AG08395 (cell line): ENCODE data around the gene RELT.

Source experiments
- DNase-seq: peaks from one replicate; pipeline ENCODE4 v3.0.0; 2012; ENCODE audit warnings: mixed read lengths, low spot score

RELT gene

GRCh38 chr11:73404506-73405145 is 28.4 kb downstream of the RELT start:
- DNase-seq = no peak

- no peak for DNase-seq
Observed at GRCh38 chr11:73405146-73405510, 28.9 kb downstream of the RELT start.

DNA sequence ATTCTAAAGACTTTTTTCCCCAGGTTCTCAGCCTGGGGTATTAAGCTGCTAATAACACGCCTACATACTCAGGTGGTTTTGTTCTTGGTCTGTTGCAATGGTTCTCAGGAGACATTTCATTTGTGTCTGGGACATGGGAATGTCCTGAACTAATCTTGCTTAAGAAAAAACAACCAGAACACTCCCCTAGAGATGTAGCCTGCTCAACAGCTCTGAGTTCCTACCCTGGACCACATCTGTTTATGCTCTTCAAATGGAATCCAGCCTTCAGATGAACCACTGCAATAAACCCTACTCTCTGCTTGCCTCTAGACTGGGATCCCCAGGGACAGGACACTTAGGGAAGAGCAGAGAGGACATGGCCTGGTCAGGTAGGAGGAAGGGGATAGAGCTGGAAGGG is 29.9 kb downstream of the RELT start:
- no peak for DNase-seq

GRCh38 chr11:73406619-73407018 is 30.4 kb downstream of the RELT start:
- DNase-seq = no peak

GRCh38 chr11:73409431-73409830 is 33.2 kb downstream of the RELT start:
- no peak for DNase-seq

GRCh38 chr11:73410627-73411026 is 34.4 kb downstream of the RELT start:
- no peak for DNase-seq

DNA sequence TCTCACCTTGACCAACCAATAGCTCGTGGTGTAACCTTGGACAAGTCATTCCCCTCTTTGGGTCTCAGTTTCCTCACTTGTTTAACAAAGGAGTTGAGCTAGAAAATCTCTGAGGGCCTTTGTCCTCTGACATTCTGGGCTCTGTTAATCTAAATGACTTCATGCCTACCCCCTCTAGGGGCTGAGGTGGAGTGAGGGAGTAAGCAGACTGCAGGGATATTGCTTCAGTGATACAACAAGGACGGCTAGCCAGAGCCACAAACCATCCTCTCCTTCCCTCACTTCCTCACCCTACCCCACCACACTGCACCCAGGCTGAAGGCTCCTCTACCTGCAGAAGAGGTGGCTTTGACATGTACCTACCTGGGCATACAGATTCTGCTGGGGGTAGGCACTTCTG is 34.8 kb downstream of the RELT start:
- no peak for DNase-seq

DNA sequence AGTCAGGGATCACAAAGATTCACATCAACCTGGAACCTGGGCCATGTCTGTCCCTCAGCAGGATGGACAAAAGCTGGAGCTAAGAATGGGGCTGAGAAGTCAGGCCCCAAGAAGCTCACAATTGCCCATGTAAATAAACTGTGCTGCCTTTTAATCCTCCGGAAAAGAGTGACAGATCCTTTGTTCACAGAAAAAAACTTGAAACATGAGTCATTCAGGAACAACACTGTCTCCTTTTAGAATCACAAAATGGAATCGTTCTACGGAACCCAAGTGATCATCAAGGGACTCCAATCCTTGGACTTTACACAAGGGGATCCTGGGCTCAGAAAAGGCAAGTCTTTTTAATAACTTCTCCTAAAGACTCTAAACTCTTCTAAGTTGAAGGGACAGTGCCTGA is 36.1 kb downstream of the RELT start:
- no peak for DNase-seq

DNA sequence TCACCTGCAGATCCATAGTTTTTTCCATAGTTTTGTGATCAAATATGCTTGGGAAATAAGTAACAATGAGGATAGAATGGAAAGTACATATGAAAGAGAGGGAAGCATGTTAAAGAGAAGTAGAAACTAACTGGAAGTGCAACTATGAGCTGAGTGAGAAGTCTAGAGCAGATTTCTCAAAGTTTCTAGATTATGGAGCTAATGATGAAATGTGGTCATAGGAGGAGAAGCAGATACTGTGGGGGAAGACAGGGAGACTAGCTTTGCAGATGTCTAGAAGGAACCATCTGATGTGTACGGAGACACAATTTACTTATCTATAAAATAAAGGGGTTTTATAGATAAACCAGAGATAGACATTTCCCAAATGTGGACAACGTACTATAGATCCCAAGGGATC is 37.1 kb downstream of the RELT start:
- DNase-seq = no peak

- peak; percentile 62 for DNase-seq
Observed at GRCh38 chr11:73414977-73415651, 38.9 kb downstream of the RELT start.

DNA sequence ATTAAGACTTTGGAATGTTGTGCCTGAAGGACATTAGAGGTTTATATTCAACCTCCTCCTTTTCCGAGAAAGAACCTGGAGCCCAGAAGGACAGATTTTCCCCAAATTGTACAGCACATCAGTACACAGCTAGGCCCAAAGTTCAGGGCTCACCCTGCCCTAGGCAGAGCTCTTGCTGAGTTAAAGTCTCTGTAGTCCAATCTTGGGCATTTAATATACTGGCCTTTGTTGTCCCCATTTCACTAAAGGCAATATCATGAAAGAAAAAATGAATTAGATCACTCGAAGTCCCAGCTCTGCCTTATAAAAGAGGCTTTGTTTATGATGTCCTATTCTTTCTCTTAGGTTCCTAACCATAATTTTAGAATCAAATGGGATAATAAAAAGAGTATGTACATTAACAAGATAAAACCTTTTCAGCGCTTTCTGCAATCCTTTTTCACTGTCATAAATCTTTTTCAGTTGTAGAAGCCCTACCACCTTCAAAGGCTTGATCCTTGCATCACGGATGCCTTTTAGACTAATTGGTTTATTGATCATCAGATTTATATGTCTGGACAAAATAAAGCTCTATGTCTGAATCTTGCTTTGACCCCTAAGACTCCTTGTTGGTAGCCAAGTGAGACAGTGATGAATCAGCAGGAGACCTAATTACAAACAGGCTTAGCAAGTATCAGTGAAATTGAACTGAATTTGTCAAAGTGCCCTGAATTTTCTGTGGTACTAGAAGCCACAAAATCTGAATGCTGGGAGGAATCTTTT is 39.8 kb downstream of the RELT start:
- DNase-seq = peak; percentile 67

DNA sequence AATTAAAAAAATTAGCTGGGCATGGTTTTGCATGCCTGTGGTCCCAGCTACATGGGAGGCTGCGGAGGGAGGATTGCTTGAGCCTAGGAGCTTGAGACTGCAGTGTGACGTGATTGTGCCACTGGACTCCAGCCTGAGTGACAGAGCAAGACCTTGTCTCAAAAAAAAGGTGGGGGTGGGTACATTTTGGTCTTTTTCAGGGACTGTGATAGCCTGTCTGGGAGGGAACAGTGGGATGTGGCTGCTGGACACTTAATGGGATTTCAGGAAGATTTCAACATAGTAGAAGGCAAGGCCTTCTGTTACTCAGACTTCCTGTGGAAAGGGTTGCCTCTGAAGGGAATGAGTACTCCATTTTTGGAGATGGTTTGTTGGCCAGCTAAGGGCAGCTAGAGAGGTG is 40.6 kb downstream of the RELT start:
- peak; percentile 45 for DNase-seq

DNA sequence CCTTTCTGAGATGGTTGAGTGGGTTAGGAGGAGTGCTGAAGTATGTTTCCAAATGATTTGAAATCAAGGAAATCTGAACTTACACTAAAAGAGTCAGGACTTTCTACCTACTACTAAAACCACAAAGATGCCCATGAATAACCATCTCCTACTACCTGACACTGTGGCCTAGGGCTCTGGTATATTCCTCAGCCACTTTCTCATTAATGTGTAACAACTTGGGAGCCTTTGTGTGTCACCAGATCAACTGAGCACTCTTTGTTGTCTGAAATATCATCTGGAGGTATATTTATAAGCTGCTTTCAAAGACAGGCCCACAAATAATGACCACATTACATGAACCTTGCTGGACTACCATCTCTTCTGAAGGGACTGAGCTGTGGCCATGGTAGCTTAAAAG is 43.9 kb downstream of the RELT start:
- DNase-seq = no peak

DNA sequence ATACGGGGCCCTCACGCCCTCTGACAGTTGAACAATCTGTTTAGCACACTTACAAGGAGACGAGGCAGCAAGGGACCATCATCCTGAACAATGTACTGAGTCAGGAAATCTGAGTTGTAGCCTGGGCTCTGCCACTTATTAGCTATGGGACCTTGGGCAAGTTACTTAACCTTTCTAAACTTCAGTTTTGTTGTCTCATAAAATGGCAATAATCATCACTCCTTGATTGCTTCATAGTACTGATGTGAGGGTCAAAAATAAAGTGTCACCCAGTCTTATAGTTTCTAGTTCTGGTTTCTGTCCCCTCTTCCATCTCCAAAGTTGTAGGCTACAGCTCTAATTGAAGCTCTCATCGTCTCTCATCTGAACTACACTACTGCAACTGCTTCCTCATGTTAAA is 46.7 kb downstream of the RELT start:
- no peak for DNase-seq

- DNase-seq = no peak
Observed at GRCh38 chr11:73423506-73423905, 47.3 kb downstream of the RELT start.

- DNase-seq = no peak
Observed at GRCh38 chr11:73425108-73425507, 48.9 kb downstream of the RELT start.

DNA sequence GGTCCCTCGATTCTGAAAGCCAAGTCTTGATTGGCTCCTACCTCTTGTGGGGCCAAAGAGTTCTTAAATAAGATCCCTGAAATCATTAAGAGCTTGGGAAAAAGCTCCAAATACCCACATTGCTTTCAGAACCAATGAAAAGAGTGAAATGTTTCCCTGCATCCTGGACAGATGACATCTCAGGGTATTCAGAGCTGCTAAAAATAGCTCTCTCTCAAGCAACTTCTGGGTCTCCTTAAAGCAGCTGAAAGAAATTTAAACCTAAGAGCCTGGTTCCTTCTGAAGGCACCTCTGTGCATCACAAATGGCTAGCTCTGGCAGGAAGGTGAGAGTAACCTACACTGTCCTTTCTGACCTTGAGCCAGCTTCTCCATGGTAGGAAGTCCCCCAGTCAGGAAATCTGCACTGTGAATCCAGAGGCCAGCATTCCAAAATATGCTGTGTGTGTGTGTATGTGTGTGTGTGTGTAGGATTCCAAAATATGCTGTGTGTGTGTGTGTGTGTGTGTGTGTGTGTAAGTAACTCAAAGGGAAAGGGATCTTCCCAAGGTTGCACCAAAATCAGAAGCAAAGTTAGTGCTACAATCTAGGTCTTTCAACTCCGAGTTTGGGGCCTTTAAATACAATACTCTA is 50.1 kb downstream of the RELT start:
- DNase-seq = peak; percentile 17

DNA sequence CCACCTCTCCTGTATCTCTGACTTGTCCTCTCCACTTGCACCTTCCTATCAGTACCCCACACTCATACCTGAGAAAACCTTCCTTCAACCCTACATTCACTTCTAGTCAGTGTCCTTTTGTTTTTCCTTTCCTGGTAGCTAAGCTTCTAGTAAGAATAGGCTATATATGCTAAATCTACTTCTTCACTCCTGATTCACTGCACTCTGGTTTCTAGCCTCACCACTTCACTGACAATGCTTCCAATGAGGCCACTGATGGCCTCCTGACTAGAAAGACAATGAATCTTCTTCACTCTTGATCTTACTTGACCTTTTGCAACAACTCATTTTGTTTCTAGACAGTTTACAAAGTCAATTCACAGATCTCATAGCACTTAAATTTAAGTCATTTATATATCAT is 52.0 kb downstream of the RELT start:
- no peak for DNase-seq

DNA sequence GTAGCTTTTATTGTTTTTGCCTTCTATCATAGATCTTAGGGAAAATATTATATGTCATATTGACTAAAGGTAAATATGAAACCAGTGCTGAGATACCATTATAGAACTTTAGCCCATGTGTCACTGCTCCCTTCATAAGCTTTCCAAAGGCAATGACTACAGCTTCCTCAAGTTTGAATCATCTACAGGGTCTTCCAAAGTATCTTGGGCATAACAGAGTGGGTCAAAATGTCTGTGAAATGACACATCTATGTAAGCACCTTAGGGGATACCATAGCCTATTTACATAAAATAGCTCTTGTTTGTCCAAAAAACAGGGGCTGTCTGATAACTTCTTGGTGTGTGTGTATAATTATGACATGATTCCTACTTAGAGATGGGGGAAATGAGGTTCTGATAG is 52.5 kb downstream of the RELT start:
- DNase-seq = no peak

- peak; percentile 41 for DNase-seq
Observed at GRCh38 chr11:73429121-73429750, 53.0 kb downstream of the RELT start.

GRCh38 chr11:73430326-73430725 is 54.1 kb downstream of the RELT start:
- no peak for DNase-seq

DNA sequence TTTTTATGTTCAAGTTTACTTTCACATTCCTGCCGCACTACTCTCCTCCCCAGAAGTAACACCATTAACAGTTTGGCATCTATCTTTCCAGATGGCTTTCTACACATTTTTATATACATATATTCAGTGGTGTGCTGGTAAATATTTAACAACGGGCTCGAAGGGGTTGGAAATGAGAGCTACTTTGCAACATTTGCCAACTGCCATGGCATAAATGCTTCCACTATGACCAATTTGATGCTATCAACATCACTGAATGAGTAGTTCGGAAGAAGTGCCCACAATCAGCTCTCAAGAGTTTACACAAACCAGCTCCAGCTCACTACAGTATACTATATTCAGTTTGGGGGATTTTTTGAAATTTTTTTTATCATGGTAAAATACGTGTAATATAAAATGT is 55.2 kb downstream of the RELT start:
- DNase-seq = no peak
